HCEC 1CT (cell line): ENCODE measurements around the gene CDC42BPG.

Source experiments
- DNase-seq: peaks from one replicate; pipeline ENCODE4 v3.0.0-alpha.2; 2017

Gene CDC42BPG

GRCh38 chr11:64879244-64879900, 34.9 kb upstream of the CDC42BPG start:
- DNase-seq, result no peak

GRCh38 chr11:64878494-64879243, 34.2 kb upstream of the CDC42BPG start, which contains the start of gene EHD1:
EHD1 (minus strand) TSS chr11:64878621; CDS start chr11:64878464, 157 bp downstream.
- DNase-seq, result peak; percentile 95

GRCh38 chr11:64878223-64878493, 33.7 kb upstream of the CDC42BPG start:
- no peak for DNase-seq

- no peak for DNase-seq
Measured at GRCh38 chr11:64877390-64878222, 33.2 kb upstream of the CDC42BPG start.

- no peak for DNase-seq
Measured at GRCh38 chr11:64876835-64877341, 32.4 kb upstream of the CDC42BPG start.

- no peak for DNase-seq
Measured at GRCh38 chr11:64876229-64876750, 31.8 kb upstream of the CDC42BPG start.

GRCh38 chr11:64875369-64876228, 31.1 kb upstream of the CDC42BPG start:
- DNase-seq, result no peak

- DNase-seq, result no peak
Measured at GRCh38 chr11:64874308-64875240, 30.1 kb upstream of the CDC42BPG start.

- DNase-seq, result no peak
Measured at GRCh38 chr11:64872790-64873488, 28.5 kb upstream of the CDC42BPG start.

- DNase-seq, result no peak
Measured at GRCh38 chr11:64871492-64871891, 27.0 kb upstream of the CDC42BPG start.

GRCh38 chr11:64870893-64871466, 26.5 kb upstream of the CDC42BPG start:
- DNase-seq, result no peak

- DNase-seq, result peak; percentile 38
Measured at GRCh38 chr11:64870176-64870892, 25.9 kb upstream of the CDC42BPG start.

GRCh38 chr11:64869571-64870175, 25.2 kb upstream of the CDC42BPG start:
- DNase-seq, result no peak

GRCh38 chr11:64868904-64869570, 24.6 kb upstream of the CDC42BPG start:
- DNase-seq, result peak; percentile 95

- no peak for DNase-seq
Measured at GRCh38 chr11:64867748-64868462, 23.5 kb upstream of the CDC42BPG start.

GRCh38 chr11:64866173-64866491, 21.7 kb upstream of the CDC42BPG start:
- DNase-seq, result no peak

GRCh38 chr11:64865286-64866172, 21.1 kb upstream of the CDC42BPG start:
- peak; percentile 91 for DNase-seq
